ENCODE measurements around the gene TEAD1. TPM values are rescaled to one million over a fixed set of nuclear protein-coding genes. Genes with fewer than 3 reads are reported as not detected.

Gene TEAD1
- total RNA-seq, 1 donor from 2014 or later, result 163 TPM

DNA sequence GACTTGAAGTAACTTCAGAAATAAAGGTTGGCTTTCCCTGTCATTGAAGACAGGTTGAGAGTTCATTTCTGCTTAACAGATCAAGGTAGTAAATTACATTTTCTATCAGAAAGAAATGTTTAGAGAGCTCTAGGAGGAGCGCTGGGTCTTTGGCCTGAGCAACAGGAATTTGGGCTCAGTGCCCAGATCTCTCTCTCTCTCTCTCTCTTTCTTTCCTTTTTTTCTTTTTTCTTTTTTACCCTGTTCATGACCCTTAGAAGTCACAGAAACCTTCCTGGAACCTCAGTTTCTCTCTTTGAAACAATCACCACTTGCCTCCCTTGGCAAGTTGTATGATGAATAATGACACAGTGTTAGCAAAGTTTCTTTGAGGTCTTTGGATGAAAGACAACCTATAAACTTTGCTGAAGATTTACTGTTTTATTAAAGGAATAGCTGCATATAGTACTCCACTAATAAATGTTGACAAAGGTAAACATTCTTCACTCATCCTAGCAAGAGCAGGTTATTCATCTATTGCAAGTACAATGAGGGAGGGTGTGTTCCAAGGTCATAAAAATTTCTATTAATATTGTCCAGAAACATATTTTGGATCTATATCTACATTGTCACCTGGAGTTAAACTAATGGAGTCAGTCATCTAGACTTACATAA, 299.4 kb downstream of the TEAD1 start:
- Mint-ChIP-seq H3K27me3 (ENCODE audit: low read depth) (no peaks in the 10 kb centered on the region), H3K9me3 (no peaks in the 10 kb centered on the region), H3K4me3 (no peak overlapping the region), H3K27ac (peak overlapping the region; percentile 88), H3K36me3 (no peaks in the 10 kb centered on the region), H3K4me1 (peaks cover 35% of the 10 kb centered on the region)
- TF ChIP-seq, protein P1, sequence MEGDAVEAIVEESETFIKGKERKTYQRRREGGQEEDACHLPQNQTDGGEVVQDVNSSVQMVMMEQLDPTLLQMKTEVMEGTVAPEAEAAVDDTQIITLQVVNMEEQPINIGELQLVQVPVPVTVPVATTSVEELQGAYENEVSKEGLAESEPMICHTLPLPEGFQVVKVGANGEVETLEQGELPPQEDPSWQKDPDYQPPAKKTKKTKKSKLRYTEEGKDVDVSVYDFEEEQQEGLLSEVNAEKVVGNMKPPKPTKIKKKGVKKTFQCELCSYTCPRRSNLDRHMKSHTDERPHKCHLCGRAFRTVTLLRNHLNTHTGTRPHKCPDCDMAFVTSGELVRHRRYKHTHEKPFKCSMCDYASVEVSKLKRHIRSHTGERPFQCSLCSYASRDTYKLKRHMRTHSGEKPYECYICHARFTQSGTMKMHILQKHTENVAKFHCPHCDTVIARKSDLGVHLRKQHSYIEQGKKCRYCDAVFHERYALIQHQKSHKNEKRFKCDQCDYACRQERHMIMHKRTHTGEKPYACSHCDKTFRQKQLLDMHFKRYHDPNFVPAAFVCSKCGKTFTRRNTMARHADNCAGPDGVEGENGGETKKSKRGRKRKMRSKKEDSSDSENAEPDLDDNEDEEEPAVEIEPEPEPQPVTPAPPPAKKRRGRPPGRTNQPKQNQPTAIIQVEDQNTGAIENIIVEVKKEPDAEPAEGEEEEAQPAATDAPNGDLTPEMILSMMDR (IDR thresholded peaks at IDR 0.05; ENCODE audit: unreplicated experiment), result no peak
- DNase-seq (ENCODE audit: low spot score in 2 of 2, unreplicated experiment in 2 of 2), result no peak

DNA sequence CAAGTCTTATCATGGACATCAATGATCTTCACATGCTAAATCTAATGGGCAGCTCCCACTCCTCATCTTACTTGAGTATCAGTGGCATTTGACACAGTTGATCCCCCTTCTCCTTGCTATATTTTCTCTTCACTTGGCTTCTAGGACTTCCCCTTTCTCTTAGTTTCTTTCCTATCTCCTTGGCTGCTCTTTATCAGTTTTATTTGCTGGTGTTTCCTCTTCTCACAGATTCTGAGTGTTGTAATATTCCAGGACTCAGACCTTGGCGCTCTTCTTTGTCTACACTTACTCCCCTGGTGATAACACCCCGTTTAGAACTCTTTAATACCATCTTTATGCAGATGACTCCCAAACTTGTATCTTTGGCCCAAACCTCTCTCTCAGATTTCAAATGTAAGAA, 301.0 kb downstream of the TEAD1 start:
- Mint-ChIP-seq H3K36me3 (no peaks in the 10 kb centered on the region), H3K27ac (no peak overlapping the region), H3K4me1 (peaks cover 32% of the 10 kb centered on the region), H3K4me3 (no peak overlapping the region), H3K27me3 (ENCODE audit: low read depth) (no peaks in the 10 kb centered on the region), H3K9me3 (no peaks in the 10 kb centered on the region)
- no peak for DNase-seq (ENCODE audit: low spot score in 2 of 2, unreplicated experiment in 2 of 2)
- TF ChIP-seq, protein P1 (IDR thresholded peaks at IDR 0.05; ENCODE audit: unreplicated experiment), result no peak

DNA sequence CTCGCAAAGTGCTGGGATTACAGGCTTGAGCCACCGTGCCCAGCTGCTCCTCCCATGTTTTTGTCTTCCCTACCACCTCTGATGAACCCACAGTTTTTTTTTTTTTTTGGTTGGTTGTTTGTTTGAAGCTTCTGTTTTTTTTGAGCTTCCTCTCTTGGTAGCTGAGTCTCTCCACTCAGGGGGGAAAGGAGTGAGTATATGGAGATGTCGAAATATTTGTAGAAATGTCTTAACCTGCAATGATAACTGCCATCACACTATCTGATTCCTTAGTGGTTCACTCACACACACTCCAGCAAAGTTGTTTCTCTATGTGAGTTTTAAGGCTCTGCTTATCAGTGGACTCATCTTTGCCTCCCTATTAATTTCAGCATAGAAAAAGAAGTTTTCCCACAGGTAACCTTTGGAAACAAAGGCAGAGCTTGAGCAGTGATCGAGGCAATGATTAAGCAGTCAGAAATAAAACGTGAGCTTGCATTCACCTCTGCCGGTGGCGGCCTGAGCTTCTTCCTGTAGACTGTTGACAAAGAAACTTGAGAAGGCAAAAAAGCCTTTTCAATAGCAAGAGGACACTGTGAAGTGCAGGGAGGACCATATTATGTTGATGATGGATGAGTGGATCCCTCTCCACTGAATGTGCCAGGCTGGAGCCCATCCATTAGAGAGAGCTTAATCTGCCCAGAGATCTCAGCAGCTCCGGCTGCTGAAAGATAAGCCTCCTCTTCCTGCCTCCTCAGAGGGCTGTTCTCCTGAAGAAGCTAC, 305.9 kb downstream of the TEAD1 start:
- H3K9me3 Mint-ChIP-seq, result no peaks in the 10 kb centered on the region
- H3K4me3 Mint-ChIP-seq, result no peak overlapping the region
- DNase-seq (ENCODE audit: low spot score in 2 of 2, unreplicated experiment in 2 of 2), result no peak
- peaks cover 5% of the 10 kb centered on the region for H3K27me3 Mint-ChIP-seq (ENCODE audit: low read depth)
- no peaks in the 10 kb centered on the region for H3K36me3 Mint-ChIP-seq
- peaks cover 13% of the 10 kb centered on the region for H3K4me1 Mint-ChIP-seq
- TF ChIP-seq, protein P1 (IDR thresholded peaks at IDR 0.05; ENCODE audit: unreplicated experiment), result no peak
- no peak overlapping the region for H3K27ac Mint-ChIP-seq

DNA sequence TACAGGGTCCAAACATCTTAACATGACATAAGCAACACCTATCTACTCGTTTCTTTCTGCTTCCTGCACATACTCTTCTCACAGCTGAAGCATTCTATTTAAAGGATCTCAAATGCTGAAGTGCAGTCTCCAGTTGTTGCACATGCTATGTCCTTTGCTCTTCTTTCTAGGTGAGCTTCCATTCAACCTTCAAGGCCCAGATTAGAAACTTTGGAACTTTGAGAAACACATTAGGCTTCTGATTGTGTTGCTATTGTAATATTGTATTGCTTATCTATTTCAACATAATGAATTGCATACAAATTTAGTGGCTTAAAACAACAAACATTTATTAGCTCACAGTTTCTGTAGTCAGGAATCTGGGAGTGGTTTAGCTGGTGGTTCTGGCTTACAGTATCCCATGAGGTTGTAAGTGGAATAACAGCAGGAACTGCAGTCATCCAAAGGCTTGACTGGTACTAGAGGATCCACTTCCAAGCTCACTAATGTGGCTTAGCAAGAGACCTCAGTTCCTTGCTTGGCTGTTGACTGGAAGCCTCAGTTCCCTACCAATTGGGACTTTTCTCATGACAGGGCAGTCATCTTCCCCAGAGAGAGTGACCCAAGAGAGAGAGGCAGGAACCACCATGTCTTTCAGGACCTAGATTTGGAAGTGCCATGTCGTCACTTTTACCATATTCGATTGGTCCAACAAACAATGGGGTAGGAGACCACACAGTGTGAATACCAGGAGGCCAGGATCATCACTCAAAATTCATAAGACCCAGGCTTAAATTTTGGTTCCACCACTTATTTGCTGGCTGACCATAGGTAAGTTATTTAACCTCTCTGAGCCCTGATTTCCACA, 307.7 kb downstream of the TEAD1 start:
- no peaks in the 10 kb centered on the region for H3K9me3 Mint-ChIP-seq
- DNase-seq (ENCODE audit: low spot score in 2 of 2, unreplicated experiment in 2 of 2), result no peak
- H3K27me3 Mint-ChIP-seq (ENCODE audit: low read depth), result peaks cover 23% of the 10 kb centered on the region
- no peaks in the 10 kb centered on the region for H3K36me3 Mint-ChIP-seq
- H3K4me3 Mint-ChIP-seq, result no peak overlapping the region
- TF ChIP-seq, protein P1 (IDR thresholded peaks at IDR 0.05; ENCODE audit: unreplicated experiment), result no peak
- peaks cover 13% of the 10 kb centered on the region for H3K4me1 Mint-ChIP-seq
- H3K27ac Mint-ChIP-seq, result no peak overlapping the region

DNA sequence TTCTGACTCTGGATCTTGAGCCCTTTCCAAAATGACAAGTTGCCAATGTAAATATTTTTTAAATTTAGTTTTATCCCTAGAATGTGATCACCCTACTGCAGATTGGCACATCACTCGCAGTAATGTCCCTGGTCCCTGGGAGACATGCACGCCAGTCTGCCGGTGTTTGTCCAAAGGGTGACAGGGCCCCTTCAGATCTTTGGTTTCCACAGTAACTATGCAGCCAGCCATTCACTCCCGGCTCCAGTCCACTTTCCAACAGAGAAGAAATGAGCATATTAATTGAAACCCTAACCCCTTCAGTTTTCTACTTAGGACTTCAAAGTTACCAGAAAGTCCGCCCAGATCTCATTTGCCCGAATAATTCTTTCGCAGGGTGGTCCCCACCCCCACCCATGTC, 309.1 kb downstream of the TEAD1 start:
- peaks cover 11% of the 10 kb centered on the region for H3K4me1 Mint-ChIP-seq
- TF ChIP-seq, protein P1 (IDR thresholded peaks at IDR 0.05; ENCODE audit: unreplicated experiment), result no peak
- H3K36me3 Mint-ChIP-seq, result no peaks in the 10 kb centered on the region
- no peaks in the 10 kb centered on the region for H3K9me3 Mint-ChIP-seq
- no peak overlapping the region for H3K27ac Mint-ChIP-seq
- no peak overlapping the region for H3K4me3 Mint-ChIP-seq
- H3K27me3 Mint-ChIP-seq (ENCODE audit: low read depth), result peaks cover 23% of the 10 kb centered on the region
- no peak for DNase-seq (ENCODE audit: low spot score in 2 of 2, unreplicated experiment in 2 of 2)
